GM18907 (cell line): ENCODE data around the gene DGAT2.
"Not testable (repeated sequence)": the region's sequence is repeated elsewhere in the genome, so short reads cannot be mapped to it uniquely, and the experiment has no call there.

Source experiments
- ATAC-seq: cut with Tn5 transposase; IDR thresholded peaks from one replicate; pipeline ENCODE4 v1.9.1; 2021; ENCODE audit warnings: mild to moderate bottlenecking, moderate library complexity; ENCODE audit not compliant: unreplicated experiment

Gene DGAT2

GRCh38 chr11:75768112-75768908 is at the start of gene DGAT2:
Gene DGAT2, plus strand, starts transcription at chr11:75768778. Its CDS starts 214 bp downstream, at chr11:75768992.
- ATAC-seq: peak; percentile 73

GRCh38 chr11:75719340-75720239 is 49.0 kb upstream of the DGAT2 start:
- ATAC-seq: no peak

- ATAC-seq: no peak
Observed at GRCh38 chr11:75720639-75721038, 47.9 kb upstream of the DGAT2 start.

- no peak for ATAC-seq
Observed at GRCh38 chr11:75721852-75722668, 46.5 kb upstream of the DGAT2 start.

- no peak for ATAC-seq
Observed at GRCh38 chr11:75722669-75723042, 45.9 kb upstream of the DGAT2 start.

- ATAC-seq: no peak
Observed at GRCh38 chr11:75725547-75726320, 42.8 kb upstream of the DGAT2 start.

GRCh38 chr11:75728992-75729391 is 39.6 kb upstream of the DGAT2 start:
- no peak for ATAC-seq

GRCh38 chr11:75731095-75731494 is 37.5 kb upstream of the DGAT2 start:
- ATAC-seq: no peak

GRCh38 chr11:75733071-75733430 is 35.5 kb upstream of the DGAT2 start:
- ATAC-seq: no peak

- no peak for ATAC-seq
Observed at GRCh38 chr11:75733431-75734107, 35.0 kb upstream of the DGAT2 start.

GRCh38 chr11:75734491-75735180 is 33.9 kb upstream of the DGAT2 start:
- no peak for ATAC-seq

GRCh38 chr11:75735181-75735845 is 33.3 kb upstream of the DGAT2 start:
- ATAC-seq: no peak

- no peak for ATAC-seq
Observed at GRCh38 chr11:75737314-75737713, 31.3 kb upstream of the DGAT2 start.

- ATAC-seq: no peak
Observed at GRCh38 chr11:75740681-75741080, 27.9 kb upstream of the DGAT2 start.

- not testable (repeated sequence) for ATAC-seq
Observed at GRCh38 chr11:75743159-75743558, 25.4 kb upstream of the DGAT2 start.

- no peak for ATAC-seq
Observed at GRCh38 chr11:75743711-75744563, 24.6 kb upstream of the DGAT2 start.

GRCh38 chr11:75745807-75746206 is 22.8 kb upstream of the DGAT2 start:
- no peak for ATAC-seq
